ENCODE measurements around the gene SETD2. TPM values are rescaled to one million over a fixed set of nuclear protein-coding genes. Genes with fewer than 3 reads are reported as not detected.
"Not testable (repeated sequence)": the region's sequence is repeated elsewhere in the genome, so short reads cannot be mapped to it uniquely, and the experiment has no call there.

SETD2 gene
- total RNA-seq, 4 donors from 2014 or later, result 35.7 to 48.5 (median 40.4) TPM

GRCh38 chr3:47047673-47048072 lies 116.2 kb downstream of the SETD2 start:
- intact Hi-C loops (cut with DNase I; ENCODE audit: low total_unique reads) (no loop called here), in situ Hi-C loops (cut with MboI; ENCODE audit: low sequenced_read_pairs in 4 of 4) (no loop called here)
- Histone ChIP-seq H3K27ac (peak overlapping the region in 1 of 4 donors; percentile 39), H3K27me3 (no peaks in the 10 kb centered on the region), H3K36me3 (peaks cover 0 to 11% of the 10 kb centered on the region in 2 donors), H3K4me3 (no peak overlapping the region), H3K4me1 (peaks cover 0 to 4% of the 10 kb centered on the region in 2 donors), H3K9me3 (no peaks in the 10 kb centered on the region)
- no peak for TF ChIP-seq POLR2A (IDR thresholded peaks at IDR 0.05)
- ATAC-seq (no peak), DNase-seq (no peak)

- ATAC-seq (no peak), DNase-seq (no peak)
- TF ChIP-seq CTCF (IDR thresholded peaks at IDR 0.05 in 4 of 5, conservative IDR thresholded peaks at IDR 0.05 in 1 of 5) (no peak), POLR2A (IDR thresholded peaks at IDR 0.05) (no peak)
- Histone ChIP-seq H3K27ac (peak overlapping the region in 1 of 4 donors; percentile 39), H3K4me3 (no peak overlapping the region), H3K9me3 (no peaks in the 10 kb centered on the region), H3K27me3 (no peaks in the 10 kb centered on the region), H3K36me3 (peaks cover 0 to 17% of the 10 kb centered on the region in 2 donors), H3K4me1 (peaks cover 0 to 4% of the 10 kb centered on the region in 2 donors)
- in situ Hi-C loops (cut with MboI; ENCODE audit: low sequenced_read_pairs in 4 of 4) (no loop called here), intact Hi-C loops (cut with DNase I; ENCODE audit: low total_unique reads) (no loop called here)
These were observed 116.8 kb downstream of the SETD2 start for GRCh38 chr3:47047069-47047468.

GRCh38 chr3:47042231-47042791 lies 121.6 kb downstream of the SETD2 start:
- Histone ChIP-seq H3K27ac (no peak overlapping the region), H3K4me3 (no peak overlapping the region), H3K27me3 (no peaks in the 10 kb centered on the region), H3K4me1 (peaks cover 0 to 4% of the 10 kb centered on the region in 2 donors), H3K36me3 (peaks cover 0 to 48% of the 10 kb centered on the region in 2 donors), H3K9me3 (no peaks in the 10 kb centered on the region)
- TF ChIP-seq POLR2A (IDR thresholded peaks at IDR 0.05) (no peak), CTCF (IDR thresholded peaks at IDR 0.05 in 4 of 5, conservative IDR thresholded peaks at IDR 0.05 in 1 of 5) (no peak)
- peak in 1 of 2 donors; percentile 53 for ATAC-seq
- in situ Hi-C loops (cut with MboI; ENCODE audit: low sequenced_read_pairs in 4 of 4), result no loop called here
- no peak for DNase-seq
- intact Hi-C loops (cut with DNase I; ENCODE audit: low total_unique reads), result no loop called here

GRCh38 chr3:47041114-47041513 lies 122.8 kb downstream of the SETD2 start:
- H3K9me3 ChIP-seq, result no peaks in the 10 kb centered on the region
- H3K27ac ChIP-seq, result no peak overlapping the region
- no peak for TF ChIP-seq POLR2A (IDR thresholded peaks at IDR 0.05)
- TF ChIP-seq CTCF (IDR thresholded peaks at IDR 0.05 in 4 of 5, conservative IDR thresholded peaks at IDR 0.05 in 1 of 5), result no peak
- in situ Hi-C loops (cut with MboI; ENCODE audit: low sequenced_read_pairs in 4 of 4) (no loop called here), intact Hi-C loops (cut with DNase I; ENCODE audit: low total_unique reads) (no loop called here)
- DNase-seq, result no peak
- no peak overlapping the region for H3K4me3 ChIP-seq
- no peak for ATAC-seq
- no peaks in the 10 kb centered on the region for H3K27me3 ChIP-seq
- no peaks in the 10 kb centered on the region for H3K4me1 ChIP-seq
- peaks cover 0 to 58% of the 10 kb centered on the region in 2 donors for H3K36me3 ChIP-seq

GRCh38 chr3:47037302-47037701 lies 126.6 kb downstream of the SETD2 start:
- DNase-seq; H3K9me3 ChIP-seq; H3K27me3 ChIP-seq; H3K27ac ChIP-seq; in situ Hi-C loops (cut with MboI; ENCODE audit: low sequenced_read_pairs in 4 of 4); ATAC-seq; H3K4me3 ChIP-seq: not testable (repeated sequence)
- Histone ChIP-seq H3K36me3 (peaks cover 0 to 58% of the 10 kb centered on the region in 2 donors), H3K4me1 (peaks cover 8 to 21% of the 10 kb centered on the region in 2 donors)
- intact Hi-C loops (cut with DNase I; ENCODE audit: low total_unique reads), result loop anchor here (5.0 kb wide), 1 partner anchor 125 kb away; the partner anchor contains the start of gene SETD2

All from gastrocnemius medialis (tissue), 4 donors.